Gastrocnemius medialis (tissue), 4 donors: ENCODE results near the gene MIPEP. TPM values are rescaled to one million over a fixed set of nuclear protein-coding genes. Genes with fewer than 3 reads are reported as not detected.
"Not testable (repeated sequence)": the region's sequence is repeated elsewhere in the genome, so short reads cannot be mapped to it uniquely, and the experiment has no call there.

ENCODE experiments used
- ATAC-seq, 2 donors: fragments of 150-250 bp; one replicate each; pipeline ENCODE4 v1.9.1; 2016
- DNase-seq, 2 donors: peaks; one replicate each; pipeline ENCODE4 v3.0.0-alpha.2; 2019
- H3K27ac ChIP-seq, 4 donors: fragments of 200-600 bp; sonication (generic); 1 replicate in 1 of 4; 2 replicates in 3 of 4; pipeline ENCODE4 v1.5.1; 2016 to 2018; ENCODE audit warnings: mild to moderate bottlenecking in 2 of 4, moderate library complexity in 1 of 4
- H3K27me3 ChIP-seq, 3 donors: fragments of 200-600 bp; sonication (generic) in 2 of 3; 1 replicate in 1 of 3; 2 replicates in 2 of 3; pipeline versions ENCODE4 v1.5.1 to v1.6.0; 2016 to 2019; ENCODE audit warnings: mild to moderate bottlenecking in 1 of 3, moderate library complexity in 1 of 3
- H3K36me3 ChIP-seq, 2 donors: fragments of 200-600 bp; sonication (generic) in 1 of 2; one replicate each; pipeline ENCODE4 v1.5.1; 2017 to 2018
- H3K4me1 ChIP-seq, 2 donors: fragments of 200-600 bp; sonication (generic) in 1 of 2; one replicate each; pipeline ENCODE4 v1.5.1; 2016 to 2017; ENCODE audit warnings: mild to moderate bottlenecking in 2 of 2
- H3K4me3 ChIP-seq, 4 donors: fragments of 200-600 bp; sonication (generic) in 3 of 4; 1 replicate in 1 of 4; 2 replicates in 3 of 4; pipeline ENCODE4 v1.5.1; 2016 to 2019; ENCODE audit warnings: mild to moderate bottlenecking in 2 of 4
- H3K9me3 ChIP-seq, 3 donors: fragments of 200-600 bp; sonication (generic) in 2 of 3; 1 replicate in 1 of 3; 2 replicates in 2 of 3; pipeline ENCODE4 v1.5.1; 2016 to 2019
- POLR2A ChIP-seq, 2 donors: fragments of 450-650 bp; IDR thresholded peaks; one replicate each; pipeline ENCODE4 v1.6.1; 2017; ENCODE audit warnings: antibody characterized with exemption in 2 of 2, mild to moderate bottlenecking in 2 of 2, moderate library complexity in 2 of 2
- in situ Hi-C, 4 donors: fragments of 200-750 bp; cut with MboI; loops; one replicate each; pipeline versions ENCODE4 v1.15.0 to v1.8.0; 2017; ENCODE audit warnings: low sequenced_read_pairs in 4 of 4
- intact Hi-C: fragments of 100-400 bp; cut with DNase I; formaldehyde crosslinking; loops from one replicate; pipeline ENCODE4 v1.15.1; 2023; ENCODE audit warnings: low total_unique reads
- total RNA-seq, 4 donors: library from RNA; depleted of rRNA; stranded (reverse); fragments of >200 nt; gene quantifications; one replicate each; pipeline versions ENCODE4 v1.1.0 to v1.2.3, GENCODE V29; 2016
- TF ChIP-seq, protein P1 (sequence below), 5 experiments: fragments of 450-650 bp in 3 of 5; fragments of 200-600 bp in 2 of 5; sonication (generic) in 2 of 5; IDR thresholded peaks in 4 of 5; conservative IDR thresholded peaks in 1 of 5; 1 replicate in 4 of 5; 2 replicates in 1 of 5; pipeline ENCODE4 v1.5.1; 2016 to 2019; ENCODE audit warnings: antibody characterized with exemption in 5 of 5, mild to moderate bottlenecking in 3 of 5, moderate library complexity in 3 of 5

Gene MIPEP
- total RNA-seq, 4 donors from 2014 or later = 9.2 to 23.1 (median 14.0) TPM

DNA sequence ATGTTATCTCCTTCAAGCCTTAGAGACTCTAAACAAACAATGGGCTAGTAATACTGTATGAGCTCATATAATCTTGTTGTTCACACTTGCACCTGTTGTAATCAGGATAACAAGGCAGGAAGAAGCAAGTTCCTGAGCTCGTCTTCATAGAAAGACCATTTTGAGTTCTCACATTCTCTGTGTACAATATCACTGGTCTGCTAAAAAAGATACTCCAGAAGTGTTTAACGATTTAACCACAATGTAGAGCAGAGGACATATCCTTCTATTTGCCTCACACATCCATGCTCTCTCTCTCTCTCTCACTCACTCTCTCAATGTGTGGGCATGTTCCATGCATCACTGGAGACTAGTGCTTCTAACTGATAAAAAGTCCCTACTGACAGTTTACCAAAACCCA is 122.9 kb downstream of the MIPEP start:
- Histone ChIP-seq H3K9me3 (no peaks in the 10 kb centered on the region), H3K36me3 (no peaks in the 10 kb centered on the region), H3K27me3 (no peaks in the 10 kb centered on the region), H3K4me1 (peaks cover 9 to 18% of the 10 kb centered on the region in 2 donors), H3K27ac (no peak overlapping the region), H3K4me3 (no peak overlapping the region)
- intact Hi-C loops = no loop called here
- no peak for ATAC-seq
- DNase-seq = no peak
- in situ Hi-C loops = no loop called here
- TF ChIP-seq, protein P1, sequence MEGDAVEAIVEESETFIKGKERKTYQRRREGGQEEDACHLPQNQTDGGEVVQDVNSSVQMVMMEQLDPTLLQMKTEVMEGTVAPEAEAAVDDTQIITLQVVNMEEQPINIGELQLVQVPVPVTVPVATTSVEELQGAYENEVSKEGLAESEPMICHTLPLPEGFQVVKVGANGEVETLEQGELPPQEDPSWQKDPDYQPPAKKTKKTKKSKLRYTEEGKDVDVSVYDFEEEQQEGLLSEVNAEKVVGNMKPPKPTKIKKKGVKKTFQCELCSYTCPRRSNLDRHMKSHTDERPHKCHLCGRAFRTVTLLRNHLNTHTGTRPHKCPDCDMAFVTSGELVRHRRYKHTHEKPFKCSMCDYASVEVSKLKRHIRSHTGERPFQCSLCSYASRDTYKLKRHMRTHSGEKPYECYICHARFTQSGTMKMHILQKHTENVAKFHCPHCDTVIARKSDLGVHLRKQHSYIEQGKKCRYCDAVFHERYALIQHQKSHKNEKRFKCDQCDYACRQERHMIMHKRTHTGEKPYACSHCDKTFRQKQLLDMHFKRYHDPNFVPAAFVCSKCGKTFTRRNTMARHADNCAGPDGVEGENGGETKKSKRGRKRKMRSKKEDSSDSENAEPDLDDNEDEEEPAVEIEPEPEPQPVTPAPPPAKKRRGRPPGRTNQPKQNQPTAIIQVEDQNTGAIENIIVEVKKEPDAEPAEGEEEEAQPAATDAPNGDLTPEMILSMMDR (IDR thresholded peaks at IDR 0.05 in 4 of 5, conservative IDR thresholded peaks at IDR 0.05 in 1 of 5) = no peak
- TF ChIP-seq POLR2A (IDR thresholded peaks at IDR 0.05) = no peak

DNA sequence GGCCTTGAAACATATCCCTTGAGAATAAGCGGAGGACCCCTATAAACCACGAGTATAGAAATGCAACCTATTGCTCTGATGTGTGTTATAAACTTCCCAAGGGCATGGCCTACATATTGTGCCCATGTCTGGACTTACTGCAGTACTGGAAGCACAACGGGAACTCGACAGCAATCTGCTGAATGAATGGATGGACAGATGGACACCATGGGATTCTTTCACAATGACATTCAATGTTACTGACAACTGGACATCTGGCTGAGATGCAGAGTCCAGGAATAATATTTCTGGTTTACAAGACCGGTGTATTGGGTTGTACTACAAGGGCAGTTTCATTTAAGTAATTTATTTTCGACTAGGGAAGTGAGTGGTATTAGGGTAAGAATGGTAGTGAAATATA is 123.7 kb downstream of the MIPEP start:
- H3K9me3 ChIP-seq = no peaks in the 10 kb centered on the region
- in situ Hi-C loops (no loop called here), intact Hi-C loops (no loop called here)
- TF ChIP-seq POLR2A (IDR thresholded peaks at IDR 0.05) = no peak
- TF ChIP-seq, protein P1 (IDR thresholded peaks at IDR 0.05 in 4 of 5, conservative IDR thresholded peaks at IDR 0.05 in 1 of 5) = no peak
- H3K4me3 ChIP-seq = no peak overlapping the region
- H3K4me1 ChIP-seq = peaks cover 9 to 18% of the 10 kb centered on the region in 2 donors
- H3K27ac ChIP-seq = no peak overlapping the region
- ATAC-seq (no peak), DNase-seq (no peak)
- H3K36me3 ChIP-seq = no peaks in the 10 kb centered on the region
- no peaks in the 10 kb centered on the region for H3K27me3 ChIP-seq

DNA sequence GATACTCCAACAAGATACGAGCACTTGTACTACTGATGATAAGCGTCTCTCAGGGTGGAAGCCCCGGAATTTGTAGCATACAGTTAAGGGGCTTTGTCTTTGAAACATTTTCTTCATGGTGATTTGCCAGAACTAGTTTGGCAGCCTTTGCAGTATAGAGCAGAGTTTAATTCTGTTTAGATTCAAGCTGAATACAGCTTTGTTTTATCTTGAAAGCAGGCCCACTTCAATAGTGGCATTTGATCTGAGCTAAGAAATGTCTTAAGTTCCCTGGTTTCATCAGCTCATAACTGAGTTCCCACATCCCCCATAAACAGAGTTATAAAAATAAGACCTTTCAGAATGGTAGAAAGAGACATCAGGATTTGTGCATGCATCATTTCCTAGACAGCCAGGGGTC is 125.9 kb downstream of the MIPEP start:
- H3K4me1 ChIP-seq = peaks cover 9 to 18% of the 10 kb centered on the region in 2 donors
- DNase-seq (no peak), ATAC-seq (no peak)
- intact Hi-C loops = no loop called here
- H3K27ac ChIP-seq = no peak overlapping the region
- no peaks in the 10 kb centered on the region for H3K27me3 ChIP-seq
- no peaks in the 10 kb centered on the region for H3K36me3 ChIP-seq
- no peak overlapping the region for H3K4me3 ChIP-seq
- no peak for TF ChIP-seq POLR2A (IDR thresholded peaks at IDR 0.05)
- TF ChIP-seq, protein P1 (IDR thresholded peaks at IDR 0.05 in 4 of 5, conservative IDR thresholded peaks at IDR 0.05 in 1 of 5) = no peak
- in situ Hi-C loops = no loop called here
- H3K9me3 ChIP-seq = no peaks in the 10 kb centered on the region

DNA sequence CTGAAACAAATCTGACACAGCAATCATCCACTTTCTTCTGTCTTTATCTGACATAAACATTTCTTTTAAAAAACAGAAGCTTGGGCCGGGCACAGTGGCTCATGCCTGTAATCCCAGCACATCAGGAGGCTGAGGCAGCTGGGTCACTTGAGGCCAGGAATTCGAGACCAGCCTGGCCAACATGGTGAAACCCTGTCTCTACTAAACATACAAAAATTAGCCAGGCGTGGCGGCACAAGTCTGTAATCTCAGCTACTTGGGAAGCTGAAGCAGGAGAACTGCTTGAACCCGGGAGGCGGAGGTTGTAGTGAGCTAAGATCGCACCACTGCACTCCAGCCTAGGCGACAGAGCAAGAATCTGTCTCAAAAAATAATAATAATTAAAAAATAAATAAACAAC is 127.4 kb downstream of the MIPEP start:
- in situ Hi-C loops = not testable (repeated sequence)

DNA sequence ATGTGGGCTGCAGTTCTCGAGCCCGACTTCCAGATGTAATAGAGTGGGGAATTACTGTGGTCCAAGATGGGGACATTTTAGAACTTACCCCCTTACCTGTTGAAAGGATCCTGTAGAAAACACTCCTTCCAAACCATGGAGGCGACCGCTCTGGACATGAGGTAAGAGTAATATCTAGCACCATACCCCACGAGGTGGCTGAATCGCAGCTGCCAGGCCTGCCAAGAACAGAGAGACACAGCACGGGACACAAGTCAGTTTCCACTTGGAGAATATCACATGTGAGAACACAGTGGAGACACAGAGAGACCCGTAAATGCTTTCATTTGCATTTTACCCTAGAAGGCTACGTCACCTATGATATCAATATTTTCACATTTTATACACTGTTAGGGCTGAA is 129.2 kb downstream of the MIPEP start:
- no peak for TF ChIP-seq POLR2A (IDR thresholded peaks at IDR 0.05)
- TF ChIP-seq, protein P1 (IDR thresholded peaks at IDR 0.05 in 4 of 5, conservative IDR thresholded peaks at IDR 0.05 in 1 of 5) = no peak
- ATAC-seq = no peak
- no peaks in the 10 kb centered on the region for H3K36me3 ChIP-seq
- H3K9me3 ChIP-seq = no peaks in the 10 kb centered on the region
- DNase-seq = no peak
- in situ Hi-C loops = no loop called here
- no peak overlapping the region for H3K4me3 ChIP-seq
- peaks cover 2 to 9% of the 10 kb centered on the region in 2 donors for H3K4me1 ChIP-seq
- H3K27ac ChIP-seq = no peak overlapping the region
- intact Hi-C loops = no loop called here
- H3K27me3 ChIP-seq = no peaks in the 10 kb centered on the region

More for the DNA sequence above, 127.4 kb downstream of the MIPEP start:
- H3K27me3 ChIP-seq, H3K4me3 ChIP-seq, intact Hi-C loops, H3K9me3 ChIP-seq, H3K36me3 ChIP-seq, H3K27ac ChIP-seq, DNase-seq, ATAC-seq: not testable (repeated sequence)
- H3K4me1 ChIP-seq = peaks cover 9 to 14% of the 10 kb centered on the region in 2 donors
